ENCODE data around the gene DLG2.

- TF ChIP-seq CTCF (IDR thresholded peaks at IDR 0.05) (no peak), POLR2AphosphoS5 (IDR thresholded peaks at IDR 0.05) (no peak)
Observed at GRCh38 chr11:85575388-85575787, 51.8 kb downstream of the DLG2 start.
